ENCODE measurements around the gene CLVS2. TPM values are rescaled to one million over a fixed set of nuclear protein-coding genes. Genes with fewer than 3 reads are reported as not detected.

Gene CLVS2
- 0.11 to 0.34 TPM (median 0.20 TPM) in 5 replicates for total RNA-seq (2022; extraction: Qiagen RNA extraction)

GRCh38 chr6:122995921-122996793 is at the start of gene CLVS2:
Gene CLVS2 (plus strand): TSS chr6:122996235. CDS start chr6:122997778, 1,543 bp downstream.

Other genes starting within 250 kb of the CLVS2 start
- gene FABP7, start 216.5 kb upstream of the CLVS2 start, total RNA-seq (2022; extraction: Qiagen RNA extraction): not detected in 5 replicates
- 2.7 to 3.8 TPM (median 3.2 TPM) in 5 replicates for gene SMPDL3A, start 207.0 kb upstream of the CLVS2 start, total RNA-seq (2022; extraction: Qiagen RNA extraction)